GM18511 (cell line): ENCODE results near the gene DZIP1.
"Not testable (repeated sequence)": the region's sequence is repeated elsewhere in the genome, so short reads cannot be mapped to it uniquely, and the experiment has no call there.

Source experiments
- ATAC-seq: cut with Tn5 transposase; IDR thresholded peaks from one replicate; pipeline ENCODE4 v1.9.1; 2021; ENCODE audit warnings: mild to moderate bottlenecking, moderate library complexity; ENCODE audit not compliant: unreplicated experiment

DZIP1 gene, protein sequence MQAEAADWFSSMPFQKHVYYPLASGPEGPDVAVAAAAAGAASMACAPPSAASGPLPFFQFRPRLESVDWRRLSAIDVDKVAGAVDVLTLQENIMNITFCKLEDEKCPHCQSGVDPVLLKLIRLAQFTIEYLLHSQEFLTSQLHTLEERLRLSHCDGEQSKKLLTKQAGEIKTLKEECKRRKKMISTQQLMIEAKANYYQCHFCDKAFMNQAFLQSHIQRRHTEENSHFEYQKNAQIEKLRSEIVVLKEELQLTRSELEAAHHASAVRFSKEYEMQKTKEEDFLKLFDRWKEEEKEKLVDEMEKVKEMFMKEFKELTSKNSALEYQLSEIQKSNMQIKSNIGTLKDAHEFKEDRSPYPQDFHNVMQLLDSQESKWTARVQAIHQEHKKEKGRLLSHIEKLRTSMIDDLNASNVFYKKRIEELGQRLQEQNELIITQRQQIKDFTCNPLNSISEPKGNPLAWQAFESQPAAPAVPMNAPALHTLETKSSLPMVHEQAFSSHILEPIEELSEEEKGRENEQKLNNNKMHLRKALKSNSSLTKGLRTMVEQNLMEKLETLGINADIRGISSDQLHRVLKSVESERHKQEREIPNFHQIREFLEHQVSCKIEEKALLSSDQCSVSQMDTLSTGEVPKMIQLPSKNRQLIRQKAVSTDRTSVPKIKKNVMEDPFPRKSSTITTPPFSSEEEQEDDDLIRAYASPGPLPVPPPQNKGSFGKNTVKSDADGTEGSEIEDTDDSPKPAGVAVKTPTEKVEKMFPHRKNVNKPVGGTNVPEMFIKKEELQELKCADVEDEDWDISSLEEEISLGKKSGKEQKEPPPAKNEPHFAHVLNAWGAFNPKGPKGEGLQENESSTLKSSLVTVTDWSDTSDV

DNA sequence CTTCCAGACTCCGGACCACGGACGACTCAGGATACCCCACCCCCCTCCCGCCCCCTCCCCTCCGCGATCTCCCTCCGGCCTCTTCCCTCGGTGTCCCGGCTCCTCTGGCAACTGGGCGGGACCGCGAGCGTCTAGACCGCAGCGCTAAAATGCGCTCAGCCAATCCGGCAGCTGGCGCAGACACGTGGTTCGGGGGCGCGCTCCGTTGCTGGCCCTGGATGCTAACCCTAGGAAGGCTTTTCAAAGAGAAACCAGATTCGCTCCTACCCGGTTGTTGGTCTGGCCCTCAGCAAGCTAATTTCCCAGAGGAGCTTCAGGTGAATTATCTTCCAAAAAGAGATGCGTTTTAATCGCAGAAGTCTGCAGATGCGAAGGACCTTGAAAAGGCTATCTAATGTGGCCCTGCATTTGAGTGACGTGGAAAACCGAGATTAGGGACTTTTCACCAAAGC lies at the start of gene DZIP1:
DZIP1 (minus strand) TSS at position 106 of the 452 bp plus-strand sequence. CDS start 2,677 bp downstream, outside the sequence.
- ATAC-seq: peak; percentile 85

- ATAC-seq: not testable (repeated sequence)
These were observed 46.5 kb upstream of the DZIP1 start for GRCh38 chr13:95690986-95691385.

GRCh38 chr13:95689582-95689926 lies 45.0 kb upstream of the DZIP1 start:
- no peak for ATAC-seq

- ATAC-seq: not testable (repeated sequence)
These were observed 40.5 kb upstream of the DZIP1 start for GRCh38 chr13:95684960-95685359.

DNA sequence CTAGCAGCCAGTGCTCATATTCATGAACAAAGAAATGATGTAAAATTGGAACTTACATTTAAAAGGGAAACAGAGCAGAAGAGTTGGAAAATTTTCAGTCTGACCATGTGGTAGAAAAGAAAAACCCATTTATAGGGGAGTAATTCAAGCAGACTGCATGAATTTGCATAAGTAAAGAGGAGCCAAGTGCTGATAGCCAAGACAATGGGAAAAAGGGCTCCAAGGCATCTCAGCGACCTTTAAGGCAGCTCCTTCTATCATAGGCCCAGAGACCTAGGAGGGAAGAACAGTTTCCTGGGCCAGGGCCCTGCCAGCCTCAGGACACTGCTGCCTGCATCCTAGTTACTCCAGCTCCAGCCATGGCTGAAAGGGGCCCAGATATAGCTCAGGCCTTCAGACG lies 39.9 kb upstream of the DZIP1 start:
- no peak for ATAC-seq

DNA sequence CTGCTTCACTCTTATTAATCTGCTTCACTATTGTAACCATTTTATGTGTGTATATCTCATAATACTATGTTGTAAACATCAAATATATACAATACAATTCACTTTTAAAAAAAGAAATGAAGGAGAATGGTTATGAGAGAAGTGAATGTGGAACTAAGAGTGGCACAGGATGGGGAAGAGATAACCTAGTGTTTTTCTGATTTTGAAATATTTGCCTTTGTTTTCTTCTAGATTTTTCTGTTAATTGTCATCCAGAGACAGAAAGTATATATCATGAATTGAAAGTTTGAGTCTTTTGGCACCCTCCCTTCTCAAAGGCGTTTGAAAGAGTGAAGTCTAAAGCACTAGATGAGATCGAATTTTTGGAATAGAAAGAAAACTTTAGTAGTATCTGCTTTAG lies 35.2 kb upstream of the DZIP1 start:
- no peak for ATAC-seq

DNA sequence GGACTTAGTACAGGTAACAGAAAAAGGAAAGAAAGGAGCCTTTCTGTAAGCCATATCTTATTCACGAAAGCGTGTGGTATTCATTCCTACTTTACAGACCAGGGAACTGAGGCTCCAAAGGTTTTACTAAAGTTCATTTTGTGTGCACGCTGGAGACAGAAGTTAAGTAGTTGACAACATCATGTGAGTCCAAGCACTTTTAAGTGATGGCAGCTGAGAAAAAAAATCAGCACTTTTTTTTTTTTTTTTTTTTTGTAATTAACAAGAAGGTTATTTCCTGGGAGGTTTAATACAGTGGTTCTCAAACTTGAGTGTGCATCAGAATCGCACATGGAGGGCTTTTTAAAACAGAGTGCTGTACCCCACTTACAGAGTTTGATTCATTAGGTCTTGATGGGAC lies 34.5 kb upstream of the DZIP1 start:
- no peak for ATAC-seq

DNA sequence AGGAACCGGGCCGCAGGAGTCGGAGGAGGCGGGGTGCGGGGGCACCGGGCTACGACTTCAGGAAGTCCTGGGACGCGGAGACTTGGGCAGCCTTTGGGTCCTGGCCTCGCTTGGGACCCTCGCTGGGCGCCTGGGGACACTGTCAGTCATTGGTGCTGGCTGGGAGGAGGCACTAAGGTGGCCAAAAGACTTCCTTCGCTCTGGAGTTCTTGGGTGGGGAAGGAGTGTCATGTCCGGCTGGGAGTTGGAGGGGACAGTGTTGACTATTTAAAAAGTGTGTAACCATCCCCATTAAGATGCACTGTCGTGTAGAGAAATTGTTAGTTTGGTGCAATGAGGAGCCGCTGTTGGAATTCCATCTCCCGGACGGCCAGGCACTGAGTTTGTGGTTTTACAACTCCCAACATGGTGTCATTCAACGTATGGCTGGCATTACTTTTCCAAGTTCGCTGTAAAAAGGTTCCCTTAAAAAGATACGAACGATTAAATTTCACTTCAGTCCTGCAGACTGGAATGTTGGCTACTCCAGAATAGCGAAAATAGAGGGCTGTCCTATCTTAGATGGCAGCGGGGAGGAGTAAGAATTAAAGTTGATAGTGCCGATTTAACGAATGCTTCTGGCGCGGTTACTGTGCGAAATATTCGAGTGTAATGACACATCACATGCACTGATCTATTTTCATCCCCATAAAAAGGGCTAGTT lies 33.2 kb upstream of the DZIP1 start:
- ATAC-seq: no peak

DNA sequence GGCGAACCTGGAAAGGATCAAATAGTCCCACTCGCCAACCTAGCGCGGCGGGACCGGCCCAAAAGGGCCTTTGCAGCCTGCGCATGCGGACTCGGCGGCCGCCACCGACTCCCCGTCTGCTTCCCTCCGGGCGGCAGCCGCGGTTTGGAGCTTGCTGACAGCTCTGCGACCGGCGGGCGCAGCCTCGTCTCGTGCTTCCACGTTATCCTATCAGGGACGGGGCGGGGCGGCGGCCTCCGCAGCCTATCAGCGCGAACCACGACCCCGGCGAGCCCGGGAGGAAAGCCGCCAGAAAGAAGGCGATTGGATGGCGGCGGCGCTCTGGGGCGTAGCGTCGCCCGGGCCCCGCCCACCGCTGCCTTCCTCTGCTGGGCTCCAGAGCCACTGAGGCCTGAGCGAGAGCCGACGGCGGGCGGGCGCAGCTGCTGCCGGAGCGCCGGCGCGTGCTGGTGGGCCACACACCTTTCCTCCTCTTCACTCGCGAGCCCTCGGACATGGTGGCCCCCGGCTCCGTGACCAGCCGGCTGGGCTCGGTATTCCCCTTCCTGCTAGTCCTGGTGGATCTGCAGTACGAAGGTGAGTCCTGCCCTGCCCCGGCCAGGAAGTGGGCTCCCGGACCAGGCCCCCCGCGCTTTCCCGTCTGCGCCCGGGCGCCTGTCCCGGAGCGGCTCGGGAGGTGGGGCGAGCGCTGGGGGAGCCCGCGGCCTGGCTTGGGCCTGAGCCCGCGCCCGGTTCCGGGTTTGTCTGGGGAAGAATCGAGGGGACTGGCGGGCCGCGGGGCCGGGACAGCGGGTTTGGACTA lies 32.5 kb upstream of the DZIP1 start, which contains the start of gene DNAJC3:
DNAJC3 (plus strand) TSS at position 378 of the 802 bp plus-strand sequence; CDS start at position 495, 117 bp downstream.
- peak; percentile 96 for ATAC-seq

GRCh38 chr13:95676105-95676761 lies 31.7 kb upstream of the DZIP1 start:
- ATAC-seq: peak; percentile 20

DNA sequence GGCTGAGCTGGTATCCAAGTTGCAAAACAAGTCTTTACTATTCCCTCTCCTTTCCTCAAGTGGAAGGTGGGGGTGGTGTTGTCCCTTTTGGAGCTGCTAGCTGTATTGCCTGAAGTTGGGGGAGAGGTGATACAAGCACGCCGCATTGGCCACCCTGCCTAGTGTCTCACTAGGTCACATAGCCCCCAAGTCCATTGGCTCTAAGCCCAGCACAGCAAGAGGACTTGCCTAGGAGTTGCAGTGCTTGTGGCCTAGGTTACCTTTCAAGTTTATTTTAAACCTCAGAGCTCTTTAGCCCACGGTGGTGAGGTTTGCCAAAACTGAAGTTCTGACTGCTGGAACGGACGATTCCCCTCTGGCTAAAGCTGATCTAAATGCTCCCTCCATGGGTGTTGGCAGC lies 27.1 kb upstream of the DZIP1 start:
- ATAC-seq: no peak

GRCh38 chr13:95667235-95667634 lies 22.7 kb upstream of the DZIP1 start:
- not testable (repeated sequence) for ATAC-seq

GRCh38 chr13:95660981-95661581 lies 16.6 kb upstream of the DZIP1 start:
- no peak for ATAC-seq

- no peak for ATAC-seq
These were observed 15.0 kb upstream of the DZIP1 start for GRCh38 chr13:95659500-95659899.

DNA sequence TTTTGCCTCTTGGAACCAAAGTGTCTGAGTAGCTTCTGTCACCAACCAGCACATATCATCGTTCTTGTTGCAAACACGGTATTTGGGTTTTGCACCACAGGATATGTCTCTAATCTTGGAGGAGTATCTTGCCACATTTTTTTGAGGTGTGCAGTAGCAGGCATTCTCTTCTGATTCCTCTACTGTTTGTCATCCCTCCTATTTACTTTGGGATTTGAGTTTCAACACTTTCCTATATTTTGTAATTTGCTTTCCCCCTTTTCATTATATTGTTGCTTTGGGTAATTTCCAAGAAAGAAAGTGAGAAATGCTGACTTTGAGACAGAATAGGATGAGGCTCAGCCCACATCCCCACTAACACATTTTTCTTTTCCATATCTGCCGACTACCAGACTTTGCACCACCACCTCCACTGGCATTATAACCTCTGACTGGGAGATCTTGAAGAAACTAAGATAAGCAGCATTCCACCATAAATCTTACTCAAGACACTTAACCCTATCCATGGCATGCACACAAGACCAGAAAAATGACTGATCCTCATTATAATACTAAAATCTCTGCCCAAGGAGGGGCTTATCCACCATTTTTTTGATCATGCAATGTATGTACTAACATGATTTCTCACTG lies 12.0 kb upstream of the DZIP1 start:
- no peak for ATAC-seq

- no peak for ATAC-seq
These were observed 8.3 kb upstream of the DZIP1 start for GRCh38 chr13:95652821-95653220.

GRCh38 chr13:95652244-95652764 lies 7.8 kb upstream of the DZIP1 start:
- no peak for ATAC-seq

DNA sequence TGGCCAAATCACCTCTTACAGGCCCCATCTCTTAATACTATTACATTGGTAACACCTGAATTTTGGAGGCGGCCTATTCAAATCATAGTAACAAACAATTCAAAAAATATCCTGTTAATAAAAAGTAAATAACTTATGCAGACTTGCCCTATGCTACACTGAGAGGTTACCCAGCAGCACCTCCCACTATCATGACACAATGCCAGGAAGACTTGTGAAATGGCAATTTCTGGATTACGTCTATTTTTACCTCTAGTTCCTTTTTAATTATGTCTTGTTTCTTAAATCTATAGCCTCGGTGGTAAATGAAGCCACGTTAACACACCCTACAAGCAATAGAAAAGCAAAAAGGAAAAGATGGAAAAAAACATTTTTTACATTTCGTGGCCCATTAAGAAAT lies 6.2 kb upstream of the DZIP1 start:
- ATAC-seq: no peak

DNA sequence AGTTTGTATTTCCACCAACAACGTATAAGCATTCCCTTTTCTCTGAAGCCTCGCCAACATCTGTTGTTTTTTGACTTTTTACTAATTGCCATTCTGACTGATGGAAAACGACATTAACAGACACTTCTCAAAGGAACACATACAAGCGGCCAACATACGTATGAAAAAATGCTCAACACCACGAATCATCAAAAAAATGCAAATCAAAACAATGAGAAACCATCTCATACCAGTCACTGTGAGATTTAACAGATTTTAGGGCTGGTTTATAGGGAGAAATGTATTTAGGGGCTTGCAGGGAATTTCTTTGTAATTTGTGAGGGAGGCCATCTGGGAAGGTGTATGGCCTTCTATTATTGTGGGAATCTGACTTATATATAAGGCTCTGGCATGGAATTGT lies 2.8 kb upstream of the DZIP1 start:
- no peak for ATAC-seq
